Ascending aorta (tissue), 2 donors: ENCODE results near the gene CHAF1B. TPM values are rescaled to one million over a fixed set of nuclear protein-coding genes. Genes with fewer than 3 reads are reported as not detected.

Source experiments
- DNase-seq, 2 donors: peaks; one replicate each; pipeline ENCODE4 v3.0.0-alpha.2; 2019; ENCODE audit warnings: low spot score in 2 of 2
- H3K27ac ChIP-seq, 2 donors: fragments of 200-600 bp; sonication (generic); one replicate each; pipeline ENCODE4 v1.5.1; 2016 to 2017; ENCODE audit warnings: mild to moderate bottlenecking in 1 of 2
- H3K27me3 ChIP-seq: fragments of 200-600 bp; sonication (generic); one replicate; pipeline ENCODE4 v1.5.1; 2017
- H3K36me3 ChIP-seq, 2 donors: fragments of 200-600 bp; sonication (generic); one replicate each; pipeline ENCODE4 v1.5.1; 2016
- H3K4me1 ChIP-seq, 2 donors: fragments of 200-600 bp; sonication (generic); one replicate each; pipeline ENCODE4 v1.5.1; 2016 to 2017; ENCODE audit warnings: mild to moderate bottlenecking in 1 of 2
- H3K4me3 ChIP-seq, 2 donors: fragments of 200-600 bp; sonication (generic); one replicate each; pipeline ENCODE4 v1.5.1; 2016 to 2017; ENCODE audit warnings: mild to moderate bottlenecking in 1 of 2
- H3K9me3 ChIP-seq, 2 donors: fragments of 200-600 bp; sonication (generic); one replicate each; pipeline ENCODE4 v1.5.1; 2016
- intact Hi-C: fragments of 100-400 bp; cut with DNase I; formaldehyde crosslinking; loops from one replicate; pipeline ENCODE4 v1.15.1; 2023
- total RNA-seq: library from RNA; depleted of rRNA; stranded (reverse); fragments of >200 nt; gene quantifications from one replicate; pipeline ENCODE4 v1.1.0, GENCODE V29; 2016
- TF ChIP-seq, protein P1 (sequence below), 3 experiments: fragments of 200-600 bp in 2 of 3; fragments of 450-650 bp in 1 of 3; sonication (generic) in 2 of 3; IDR thresholded peaks; one replicate each; pipeline ENCODE4 v1.5.1; 2016 to 2019; ENCODE audit warnings: antibody characterized with exemption in 3 of 3, mild to moderate bottlenecking in 1 of 3, moderate library complexity in 1 of 3

The CHAF1B gene
- total RNA-seq, 1 donor from 2014 or later, result 0.43 TPM

DNA sequence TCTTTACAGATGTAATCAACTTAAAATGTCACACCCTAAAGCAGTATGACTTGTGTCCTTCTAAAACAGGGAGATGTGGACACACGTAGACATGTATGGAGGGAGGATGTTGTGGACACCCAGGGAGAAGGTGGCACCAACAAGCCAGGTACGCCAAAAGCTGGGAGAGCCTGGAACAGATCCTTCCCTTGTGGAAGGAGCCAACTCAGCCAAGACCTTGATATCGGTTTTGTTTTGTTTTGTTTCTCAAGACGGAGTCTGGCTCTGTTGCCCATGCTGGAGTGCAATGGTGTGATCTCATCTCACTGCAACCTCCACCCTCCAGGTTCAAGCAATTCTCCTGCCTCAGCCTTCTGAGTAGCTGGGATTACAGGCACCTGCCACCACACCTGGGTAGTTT is 45.6 kb downstream of the CHAF1B start:
- Histone ChIP-seq H3K27me3 (no peaks in the 10 kb centered on the region), H3K4me1 (peaks cover 0 to 15% of the 10 kb centered on the region in 2 donors), H3K36me3 (no peaks in the 10 kb centered on the region), H3K27ac (peak overlapping the region; percentile 73 to 79), H3K9me3 (no peaks in the 10 kb centered on the region), H3K4me3 (peak overlapping the region; percentile 35 to 53)
- TF ChIP-seq, protein P1, sequence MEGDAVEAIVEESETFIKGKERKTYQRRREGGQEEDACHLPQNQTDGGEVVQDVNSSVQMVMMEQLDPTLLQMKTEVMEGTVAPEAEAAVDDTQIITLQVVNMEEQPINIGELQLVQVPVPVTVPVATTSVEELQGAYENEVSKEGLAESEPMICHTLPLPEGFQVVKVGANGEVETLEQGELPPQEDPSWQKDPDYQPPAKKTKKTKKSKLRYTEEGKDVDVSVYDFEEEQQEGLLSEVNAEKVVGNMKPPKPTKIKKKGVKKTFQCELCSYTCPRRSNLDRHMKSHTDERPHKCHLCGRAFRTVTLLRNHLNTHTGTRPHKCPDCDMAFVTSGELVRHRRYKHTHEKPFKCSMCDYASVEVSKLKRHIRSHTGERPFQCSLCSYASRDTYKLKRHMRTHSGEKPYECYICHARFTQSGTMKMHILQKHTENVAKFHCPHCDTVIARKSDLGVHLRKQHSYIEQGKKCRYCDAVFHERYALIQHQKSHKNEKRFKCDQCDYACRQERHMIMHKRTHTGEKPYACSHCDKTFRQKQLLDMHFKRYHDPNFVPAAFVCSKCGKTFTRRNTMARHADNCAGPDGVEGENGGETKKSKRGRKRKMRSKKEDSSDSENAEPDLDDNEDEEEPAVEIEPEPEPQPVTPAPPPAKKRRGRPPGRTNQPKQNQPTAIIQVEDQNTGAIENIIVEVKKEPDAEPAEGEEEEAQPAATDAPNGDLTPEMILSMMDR (IDR thresholded peaks at IDR 0.05), result no peak
- intact Hi-C loops, result loop anchor here (5.0 to 10.0 kb wide), 2 partner anchors 44 to 106 kb away; partner anchors contain the start of genes CHAF1B and MORC3
- no peak for DNase-seq

DNA sequence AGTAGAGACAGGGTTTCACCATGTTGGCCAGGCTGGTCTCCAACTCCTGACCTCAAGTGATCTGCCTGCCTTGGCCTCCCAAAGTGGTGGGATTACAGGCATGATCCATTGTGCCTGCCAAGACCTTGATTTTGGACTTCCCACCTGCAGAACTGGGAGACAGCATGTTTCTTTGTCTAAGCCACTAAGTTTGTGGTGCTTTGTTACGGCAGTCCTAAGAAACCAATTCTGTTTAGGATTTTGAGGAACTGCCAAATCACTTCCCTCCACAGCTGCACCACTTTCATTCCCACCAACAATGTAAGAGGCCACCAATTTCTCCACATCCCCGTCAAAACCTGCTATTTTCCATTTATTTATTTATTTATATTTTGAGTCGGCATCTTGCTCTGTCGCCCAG is 46.1 kb downstream of the CHAF1B start:
- intact Hi-C loops, result loop anchor here (5.0 to 10.0 kb wide), 2 partner anchors 44 to 106 kb away; partner anchors contain the start of genes CHAF1B and MORC3
- Histone ChIP-seq H3K27me3 (no peaks in the 10 kb centered on the region), H3K27ac (peak overlapping the region; percentile 73 to 79), H3K4me1 (peaks cover 0 to 15% of the 10 kb centered on the region in 2 donors), H3K4me3 (no peak overlapping the region), H3K36me3 (no peaks in the 10 kb centered on the region), H3K9me3 (no peaks in the 10 kb centered on the region)
- TF ChIP-seq, protein P1 (IDR thresholded peaks at IDR 0.05), result no peak
- DNase-seq, result no peak

DNA sequence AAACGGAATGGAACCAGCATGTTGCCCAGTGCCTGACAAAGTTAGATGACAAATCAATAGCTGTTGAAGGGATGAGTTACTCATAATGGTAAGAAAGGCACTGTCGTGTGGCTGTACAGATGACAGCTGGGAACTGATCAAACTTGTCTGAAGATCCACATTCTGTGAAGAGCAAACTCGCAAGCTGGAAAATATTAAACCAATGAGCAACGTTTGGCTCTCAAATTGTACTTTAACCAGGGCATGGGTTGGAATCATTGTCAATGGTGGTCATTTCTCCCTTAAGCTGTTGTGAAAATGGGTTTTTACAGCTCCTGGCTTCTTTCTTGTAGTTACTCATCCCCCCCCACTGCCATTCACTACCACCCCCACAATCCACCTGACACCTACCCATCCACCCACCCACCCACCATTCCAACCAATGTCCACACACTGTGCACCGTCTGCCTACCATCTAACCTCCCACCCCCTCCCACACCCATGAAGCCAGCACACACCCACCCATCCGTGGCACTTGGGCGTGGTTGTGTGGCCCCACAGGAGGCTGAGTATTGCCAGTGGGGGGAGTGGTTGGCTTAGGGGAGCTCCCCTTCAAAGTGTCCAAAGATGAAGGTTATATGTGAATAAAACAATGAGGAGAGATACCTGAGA is 48.0 kb downstream of the CHAF1B start:
- Histone ChIP-seq H3K27me3 (no peaks in the 10 kb centered on the region), H3K4me1 (peaks cover 0 to 15% of the 10 kb centered on the region in 2 donors), H3K4me3 (no peak overlapping the region), H3K27ac (no peak overlapping the region), H3K9me3 (no peaks in the 10 kb centered on the region), H3K36me3 (no peaks in the 10 kb centered on the region)
- no peak for DNase-seq
- intact Hi-C loops, result loop anchor here (5.0 to 10.0 kb wide), 2 partner anchors 46 to 108 kb away; partner anchors contain the start of genes CHAF1B and MORC3
- TF ChIP-seq, protein P1 (IDR thresholded peaks at IDR 0.05), result no peak

DNA sequence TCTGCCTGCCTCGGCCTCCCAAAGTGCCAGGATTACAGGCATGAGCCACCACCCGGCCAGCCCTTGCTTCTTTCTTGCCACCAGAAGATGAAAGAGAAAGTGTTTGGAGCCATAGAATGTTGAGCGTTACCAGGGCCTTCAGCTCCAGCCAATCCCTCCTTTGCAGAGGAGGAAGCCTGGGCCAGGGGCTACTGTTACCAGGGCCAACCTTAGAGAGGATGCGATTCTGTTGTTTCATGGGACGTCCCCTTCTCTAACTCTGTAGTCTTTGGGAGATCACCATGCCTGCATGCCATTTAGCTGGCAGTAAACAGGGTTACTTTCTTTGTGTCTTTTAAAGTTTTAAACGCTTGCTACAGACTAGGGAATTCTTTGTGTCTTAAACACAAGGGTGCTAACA is 49.0 kb downstream of the CHAF1B start:
- H3K9me3 ChIP-seq, result no peaks in the 10 kb centered on the region
- DNase-seq, result no peak
- no peaks in the 10 kb centered on the region for H3K27me3 ChIP-seq
- intact Hi-C loops, result loop anchor here (5.0 to 10.0 kb wide), 2 partner anchors 47 to 109 kb away; partner anchors contain the start of genes CHAF1B and MORC3
- TF ChIP-seq, protein P1 (IDR thresholded peaks at IDR 0.05), result no peak
- no peaks in the 10 kb centered on the region for H3K36me3 ChIP-seq
- no peak overlapping the region for H3K4me3 ChIP-seq
- H3K27ac ChIP-seq, result no peak overlapping the region
- peaks cover 0 to 15% of the 10 kb centered on the region in 2 donors for H3K4me1 ChIP-seq

DNA sequence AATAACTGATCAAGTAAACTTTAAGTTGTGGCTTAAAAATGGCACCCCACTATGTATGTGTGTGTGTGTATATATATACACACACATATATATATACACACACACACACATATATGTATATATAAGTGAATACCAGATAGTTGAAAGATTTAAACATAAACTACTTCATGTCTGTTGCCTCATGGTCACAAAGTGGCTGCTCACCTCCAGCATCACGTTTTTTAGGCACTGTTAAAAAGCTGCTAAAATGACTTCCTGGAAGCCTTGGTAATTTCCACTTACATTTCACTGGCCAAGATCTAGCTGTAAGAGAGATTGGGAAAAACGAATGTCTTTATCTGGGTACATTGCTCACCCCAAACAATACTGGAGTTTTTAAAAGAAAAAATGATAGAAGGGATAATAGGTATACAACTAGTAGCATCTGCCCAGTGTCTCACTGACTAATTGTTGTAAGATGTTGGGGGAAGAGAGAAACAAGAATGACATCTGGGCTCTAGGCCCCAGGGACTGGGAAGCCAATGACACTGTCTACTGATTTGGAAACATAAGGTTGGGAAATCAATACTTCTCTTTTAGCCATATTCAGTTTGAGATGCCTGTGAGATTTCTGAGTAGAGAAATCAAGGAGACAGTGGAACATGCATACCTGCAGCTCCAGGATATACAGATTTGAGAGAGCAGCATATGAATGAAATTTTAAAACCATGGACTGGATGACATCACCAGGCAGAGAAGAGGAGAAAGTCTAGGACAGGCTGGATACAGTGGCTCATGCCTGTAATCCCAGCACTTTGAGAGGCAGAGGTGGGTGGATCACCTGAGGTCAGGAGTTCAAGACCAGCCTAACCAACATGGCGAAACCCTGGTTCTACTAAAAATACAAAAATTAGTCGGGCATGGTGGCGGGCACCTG is 51.9 kb downstream of the CHAF1B start:
- intact Hi-C loops, result loop anchor here (10.0 kb wide), 1 partner anchor 112 kb away; the partner anchor contains the start of gene MORC3
- Histone ChIP-seq H3K27ac (no peak overlapping the region), H3K4me1 (no peaks in the 10 kb centered on the region), H3K27me3 (no peaks in the 10 kb centered on the region), H3K36me3 (no peaks in the 10 kb centered on the region), H3K4me3 (no peak overlapping the region), H3K9me3 (no peaks in the 10 kb centered on the region)
- DNase-seq, result no peak
- TF ChIP-seq, protein P1 (IDR thresholded peaks at IDR 0.05), result no peak
